Breast epithelium (tissue), 3 donors: ENCODE data around the gene OTUD4.

Experiments
- CTCF ChIP-seq, 3 donors: fragments of 450-650 bp; IDR thresholded peaks; one replicate each; pipeline ENCODE4 v1.5.1; 2016 to 2017; ENCODE audit warnings: antibody characterized with exemption in 3 of 3, mild to moderate bottlenecking in 3 of 3, moderate library complexity in 3 of 3
- POLR2A ChIP-seq: fragments of 450-650 bp; IDR thresholded peaks from one replicate; pipeline ENCODE4 v1.6.1; 2016; ENCODE audit warnings: antibody characterized with exemption, mild to moderate bottlenecking, moderate library complexity
- POLR2AphosphoS5 ChIP-seq, 3 donors: sonication (generic); formaldehyde crosslinking; IDR thresholded peaks; one replicate each; pipeline ENCODE4 v1.6.1; 2017; ENCODE audit warnings: antibody characterized with exemption in 3 of 3

- TF ChIP-seq CTCF (IDR thresholded peaks at IDR 0.05) = no peak
- TF ChIP-seq POLR2A = no peak
- no peak for TF ChIP-seq POLR2AphosphoS5 (IDR thresholded peaks at IDR 0.05)
These were observed 72.3 kb downstream of the OTUD4 start for GRCh38 chr4:145108128-145108527.
